ENCODE results near the gene NAPA.

NAPA gene

DNA sequence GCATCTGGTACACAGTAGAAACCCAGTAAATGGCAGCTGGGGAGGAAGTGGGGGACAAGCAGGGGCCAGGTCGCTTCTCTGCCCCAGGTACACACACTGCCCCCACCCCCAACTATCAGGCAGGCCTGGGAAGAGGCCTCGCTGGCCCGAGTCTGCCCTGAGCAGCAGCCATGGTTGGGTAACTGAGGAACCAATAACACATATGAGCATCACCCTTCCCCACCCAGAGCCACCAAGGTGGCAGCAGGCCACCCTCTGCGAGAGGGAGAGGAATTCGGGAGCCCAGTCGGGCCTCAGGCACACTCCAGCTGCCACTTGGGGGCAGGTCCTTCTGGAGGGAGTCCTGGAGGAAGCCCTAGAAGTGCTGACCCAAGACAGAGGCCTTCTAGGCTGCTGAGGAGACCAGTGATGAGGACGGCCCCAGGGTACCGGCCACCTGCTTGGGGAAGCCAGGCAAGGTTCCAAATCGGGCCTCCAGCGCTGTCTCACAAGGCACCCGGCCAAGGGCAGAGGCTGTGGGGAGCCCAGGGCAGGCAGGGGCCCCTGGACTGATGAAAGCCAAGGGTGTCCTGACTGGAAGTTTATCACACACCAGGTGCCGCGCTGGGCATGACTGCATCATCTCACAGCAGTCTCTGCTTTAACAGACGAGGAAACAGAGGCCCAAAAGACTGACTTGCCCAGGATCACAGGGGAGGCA, 16.9 kb downstream of the NAPA start:
- Histone ChIP-seq H3K4me1 (ENCODE audit: control insufficient read depth, insufficient read depth, low read length) (peaks cover 21% of the 10 kb centered on the region), H3K9me3 (replicated peaks; ENCODE audit: low read length) (no peaks in the 10 kb centered on the region), H3K27me3 (ENCODE audit: control insufficient read depth, insufficient read depth, low read length) (no peaks in the 10 kb centered on the region), H3K9ac (ENCODE audit: low read depth, low read length) (no peak overlapping the region), H3K36me3 (ENCODE audit: insufficient read depth, low read length) (peaks cover 69% of the 10 kb centered on the region), H3K4me3 (ENCODE audit: low read length) (no peak overlapping the region), H3K4me2 (ENCODE audit: low read length) (no peak overlapping the region)

DNA sequence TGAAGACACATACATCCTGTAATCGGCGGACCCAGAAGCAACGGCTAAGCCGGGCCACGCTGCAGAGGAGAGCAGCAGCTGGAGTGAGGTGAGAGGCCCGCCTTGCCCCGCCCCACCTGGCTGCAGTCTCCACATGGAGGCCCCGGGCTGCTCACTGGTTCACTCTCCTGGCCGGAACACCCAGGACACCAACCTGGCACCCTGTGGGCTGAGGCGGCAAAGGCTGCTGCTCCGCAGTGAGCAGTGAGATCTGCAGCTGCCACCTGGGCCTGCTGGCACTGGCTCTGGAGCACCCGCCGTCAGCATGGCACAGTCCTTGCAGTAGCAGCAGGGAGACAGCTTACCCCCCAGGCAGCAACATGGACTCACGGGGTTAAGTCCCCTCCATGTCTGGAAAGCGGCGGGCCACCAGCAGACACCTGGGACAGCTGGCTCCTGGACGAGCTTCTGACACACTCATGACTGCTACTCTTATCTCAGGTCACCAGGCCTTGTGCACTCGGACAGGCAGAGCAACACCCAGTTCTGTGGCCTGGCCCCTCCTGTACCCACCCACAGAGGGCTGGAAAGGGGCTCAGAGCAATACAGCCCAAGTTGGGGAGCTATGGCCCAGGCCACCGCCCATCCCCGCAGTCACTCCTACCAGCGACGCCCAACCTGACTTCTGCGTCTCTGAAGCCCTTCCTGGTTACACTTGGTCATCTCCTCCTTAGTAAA, 17.7 kb downstream of the NAPA start:
- peaks cover 70% of the 10 kb centered on the region for H3K36me3 ChIP-seq (ENCODE audit: insufficient read depth, low read length)
- H3K9ac ChIP-seq (ENCODE audit: low read depth, low read length), result no peak overlapping the region

DNA sequence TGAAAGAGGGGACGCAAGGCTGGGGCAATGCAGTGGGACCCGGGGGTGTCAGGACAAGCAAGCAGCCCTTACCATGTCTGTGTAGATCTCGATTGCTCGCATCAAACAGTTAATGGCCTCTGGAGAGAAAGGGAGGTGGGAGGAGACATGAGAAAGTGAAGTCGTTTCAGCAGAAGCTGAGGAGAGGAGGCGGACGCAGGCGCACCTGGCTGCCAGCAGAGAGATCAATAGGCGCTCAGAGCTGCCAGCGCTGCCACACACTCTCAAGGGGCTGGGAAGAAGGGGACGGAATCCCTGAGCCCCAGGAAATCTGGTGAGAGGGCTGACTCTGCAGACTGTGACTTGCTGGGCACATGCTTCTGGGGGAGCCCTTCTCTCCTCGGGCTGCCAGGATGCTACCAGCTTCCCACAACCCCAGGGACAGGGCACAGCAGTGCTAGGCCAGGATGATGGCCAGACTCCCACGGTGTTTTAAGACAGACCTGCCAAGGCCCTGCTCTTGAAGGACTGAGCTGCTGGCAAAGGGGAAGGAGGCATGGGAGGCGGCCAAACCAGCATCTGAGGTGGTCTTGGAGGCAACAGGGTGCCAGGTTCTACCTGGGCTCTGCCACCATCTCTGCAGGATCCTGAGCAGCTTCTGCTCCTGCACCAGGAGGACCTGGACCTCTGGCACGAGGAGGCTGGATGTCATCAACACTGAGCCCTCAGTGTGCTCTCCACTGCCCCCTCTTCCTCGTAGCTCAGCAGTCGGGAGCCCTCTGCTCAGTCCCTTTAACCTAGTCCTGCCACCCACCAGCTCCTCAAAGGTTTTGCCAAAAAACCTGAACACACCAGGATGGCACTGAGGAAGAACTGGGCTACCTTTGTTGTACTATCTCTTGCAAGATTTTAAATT, 19.1 kb downstream of the NAPA start:
- Histone ChIP-seq H3K9me3 (replicated peaks; ENCODE audit: low read length) (no peaks in the 10 kb centered on the region), H3K4me1 (ENCODE audit: control insufficient read depth, insufficient read depth, low read length) (peaks cover 12% of the 10 kb centered on the region), H3K4me3 (ENCODE audit: low read length) (no peak overlapping the region), H3K9ac (ENCODE audit: low read depth, low read length) (no peak overlapping the region), H3K27me3 (ENCODE audit: control insufficient read depth, insufficient read depth, low read length) (no peaks in the 10 kb centered on the region), H3K36me3 (ENCODE audit: insufficient read depth, low read length) (peaks cover 75% of the 10 kb centered on the region), H3K4me2 (ENCODE audit: low read length) (no peak overlapping the region)

More for the DNA sequence above, 17.7 kb downstream of the NAPA start:
- Histone ChIP-seq H3K4me3 (ENCODE audit: low read length) (no peak overlapping the region), H3K4me2 (ENCODE audit: low read length) (no peak overlapping the region), H3K27me3 (ENCODE audit: control insufficient read depth, insufficient read depth, low read length) (no peaks in the 10 kb centered on the region), H3K9me3 (replicated peaks; ENCODE audit: low read length) (no peaks in the 10 kb centered on the region), H3K4me1 (ENCODE audit: control insufficient read depth, insufficient read depth, low read length) (peaks cover 21% of the 10 kb centered on the region)

DNA sequence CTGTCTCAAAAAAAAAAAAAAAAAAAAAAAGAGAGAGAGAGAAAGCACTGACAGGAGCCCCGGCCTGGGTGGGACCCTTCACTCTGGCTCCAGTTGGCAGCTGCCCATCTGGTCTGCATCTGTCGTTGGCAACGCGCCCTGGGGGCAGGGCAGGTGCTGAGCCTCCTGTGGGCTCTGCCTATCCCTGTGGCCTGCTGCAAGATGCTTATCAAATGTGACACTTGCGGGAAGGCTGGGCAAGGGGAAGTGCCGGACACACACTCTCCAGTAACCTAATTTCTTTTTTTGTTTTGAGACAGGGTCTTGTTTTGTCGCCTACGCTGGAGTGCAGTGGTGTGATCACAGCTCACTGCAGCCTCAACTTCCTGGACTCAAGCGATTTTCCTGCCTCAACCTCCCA, 20.1 kb downstream of the NAPA start:
- Histone ChIP-seq H3K9ac (ENCODE audit: low read depth, low read length) (no peak overlapping the region), H3K36me3 (ENCODE audit: insufficient read depth, low read length) (peaks cover 76% of the 10 kb centered on the region), H3K27me3 (ENCODE audit: control insufficient read depth, insufficient read depth, low read length) (no peaks in the 10 kb centered on the region), H3K4me2 (ENCODE audit: low read length) (no peak overlapping the region), H3K4me1 (ENCODE audit: control insufficient read depth, insufficient read depth, low read length) (peaks cover 3% of the 10 kb centered on the region), H3K4me3 (ENCODE audit: low read length) (no peak overlapping the region), H3K9me3 (replicated peaks; ENCODE audit: low read length) (no peaks in the 10 kb centered on the region)

DNA sequence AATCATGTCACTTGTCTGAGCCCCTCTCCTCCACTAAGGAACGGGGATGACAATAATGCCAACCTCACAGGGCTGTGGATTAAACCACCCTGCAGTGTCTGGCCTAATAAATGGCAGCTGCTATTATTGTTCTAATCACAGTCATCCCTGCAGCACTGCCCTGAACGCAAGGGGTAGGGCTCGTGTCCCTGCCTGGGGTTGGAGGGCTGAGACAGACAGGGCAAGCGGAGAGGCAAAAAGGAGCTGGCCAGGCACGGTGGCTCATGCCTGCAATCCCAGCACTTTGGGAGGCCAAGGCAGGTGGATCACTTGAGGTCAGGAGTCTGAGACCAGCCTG, 20.7 kb downstream of the NAPA start:
- no peaks in the 10 kb centered on the region for H3K27me3 ChIP-seq (ENCODE audit: control insufficient read depth, insufficient read depth, low read length)
- H3K9ac ChIP-seq (ENCODE audit: low read depth, low read length), result no peak overlapping the region
- no peak overlapping the region for H3K4me2 ChIP-seq (ENCODE audit: low read length)
- peaks cover 76% of the 10 kb centered on the region for H3K36me3 ChIP-seq (ENCODE audit: insufficient read depth, low read length)
- no peaks in the 10 kb centered on the region for H3K9me3 ChIP-seq (replicated peaks; ENCODE audit: low read length)
- H3K4me1 ChIP-seq (ENCODE audit: control insufficient read depth, insufficient read depth, low read length), result peaks cover 3% of the 10 kb centered on the region
- no peak overlapping the region for H3K4me3 ChIP-seq (ENCODE audit: low read length)

DNA sequence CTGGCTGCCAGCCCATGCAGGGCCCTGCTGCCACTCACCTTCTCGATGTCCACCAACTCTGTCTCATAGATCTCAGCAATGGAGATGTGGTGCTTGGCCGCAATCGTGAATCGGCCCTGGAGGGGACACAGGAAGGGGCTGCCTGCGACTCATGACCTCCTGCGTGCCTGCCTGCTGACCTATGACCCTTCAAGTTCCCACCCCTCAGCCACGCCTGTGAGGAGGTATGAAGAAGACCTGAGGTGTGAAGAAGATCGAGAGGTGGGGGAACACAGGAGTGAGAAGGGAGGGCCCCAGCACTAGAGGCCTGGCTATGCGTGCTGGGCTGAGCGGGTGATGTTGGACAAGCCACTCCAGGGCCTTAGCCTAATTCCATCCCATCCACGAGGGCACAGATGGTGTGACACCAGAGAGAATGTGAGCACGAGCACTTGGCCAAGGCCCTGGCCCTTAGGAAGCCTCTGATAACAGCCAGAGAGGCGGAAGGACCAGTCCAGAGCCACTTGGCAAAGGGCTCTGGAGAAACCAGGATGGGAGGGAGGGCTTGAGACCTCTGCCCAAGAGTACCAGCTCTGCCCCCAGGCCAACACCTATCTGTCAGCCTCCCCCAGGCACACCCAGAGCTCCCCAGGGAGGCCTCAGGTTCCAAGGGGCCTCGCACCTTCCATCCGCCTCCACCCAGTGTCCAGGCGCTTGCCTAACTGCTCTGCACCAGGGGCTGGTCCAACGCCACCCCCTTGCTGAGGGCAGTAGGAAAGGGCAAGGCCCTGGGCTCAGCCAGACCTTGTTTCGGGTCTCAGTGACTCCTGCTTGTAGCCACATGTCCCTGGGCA, 21.3 kb downstream of the NAPA start:
- Histone ChIP-seq H3K4me1 (ENCODE audit: control insufficient read depth, insufficient read depth, low read length) (peaks cover 7% of the 10 kb centered on the region), H3K9ac (ENCODE audit: low read depth, low read length) (no peak overlapping the region), H3K4me3 (ENCODE audit: low read length) (no peak overlapping the region), H3K4me2 (ENCODE audit: low read length) (no peak overlapping the region), H3K27me3 (ENCODE audit: control insufficient read depth, insufficient read depth, low read length) (no peaks in the 10 kb centered on the region), H3K9me3 (replicated peaks; ENCODE audit: low read length) (no peaks in the 10 kb centered on the region), H3K36me3 (ENCODE audit: insufficient read depth, low read length) (peaks cover 72% of the 10 kb centered on the region)

DNA sequence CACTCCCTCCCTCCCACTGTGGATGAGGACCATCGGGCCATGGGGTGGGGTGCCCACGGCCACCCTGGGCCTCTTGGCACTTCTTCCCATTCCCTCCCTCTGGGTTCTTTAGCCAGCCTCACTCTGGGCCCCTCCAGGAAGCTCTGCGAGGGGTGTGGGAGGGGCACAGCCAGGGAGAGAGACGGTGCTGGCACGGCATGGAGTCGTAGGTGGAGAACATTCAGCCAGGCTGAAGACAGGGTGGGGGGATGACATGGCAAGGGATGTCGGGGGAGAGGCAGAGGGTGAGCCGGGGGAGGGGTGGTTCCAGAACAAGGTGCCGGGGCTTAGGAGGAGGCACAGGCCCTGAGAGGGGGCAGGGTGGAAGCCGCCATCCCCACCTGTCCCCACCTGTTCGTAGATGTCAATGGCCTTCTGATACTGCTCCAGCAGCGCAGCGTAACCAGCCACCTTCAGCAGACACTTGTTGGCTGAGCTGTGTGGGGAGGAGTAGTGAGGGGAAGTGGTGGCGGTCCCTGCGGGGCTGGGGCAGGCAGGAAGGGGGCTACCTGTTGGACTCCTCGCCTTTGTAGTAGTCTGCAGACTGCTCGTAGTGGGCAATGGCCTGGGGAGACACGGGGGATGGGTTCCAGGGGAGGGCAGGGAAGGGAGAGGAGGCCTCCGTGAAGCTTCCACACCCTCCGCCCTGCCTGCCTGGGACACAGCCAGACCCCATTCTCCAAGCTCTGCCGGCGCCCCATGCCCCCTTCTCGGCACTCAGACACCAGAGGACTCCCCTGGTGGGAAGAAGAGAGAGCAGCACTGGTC, 22.1 kb downstream of the NAPA start:
- Histone ChIP-seq H3K36me3 (ENCODE audit: insufficient read depth, low read length) (peaks cover 72% of the 10 kb centered on the region), H3K4me3 (ENCODE audit: low read length) (no peak overlapping the region), H3K27me3 (ENCODE audit: control insufficient read depth, insufficient read depth, low read length) (no peaks in the 10 kb centered on the region), H3K9me3 (replicated peaks; ENCODE audit: low read length) (no peaks in the 10 kb centered on the region), H3K9ac (ENCODE audit: low read depth, low read length) (no peak overlapping the region), H3K4me2 (ENCODE audit: low read length) (no peak overlapping the region), H3K4me1 (ENCODE audit: control insufficient read depth, insufficient read depth, low read length) (peaks cover 7% of the 10 kb centered on the region)

DNA sequence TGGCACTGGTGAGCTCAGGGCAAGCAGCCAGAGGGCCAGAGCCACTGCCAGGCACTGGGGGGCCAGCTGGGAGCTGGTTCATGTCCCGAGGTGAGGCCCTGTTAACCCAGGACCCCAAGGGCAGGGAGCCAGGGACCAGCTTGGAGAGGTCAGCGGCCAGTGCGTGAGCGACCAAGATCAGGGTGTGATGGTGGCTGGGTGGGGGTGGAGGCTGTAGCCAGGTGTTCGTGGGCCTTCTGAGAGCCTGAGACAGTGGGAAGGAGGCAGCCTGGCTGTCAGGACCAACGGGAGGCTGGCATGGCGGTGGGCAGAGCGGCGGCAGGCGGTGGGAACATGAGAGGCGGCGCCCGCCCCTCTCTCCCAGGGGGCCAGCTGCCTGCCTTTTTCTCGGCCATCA, 22.7 kb downstream of the NAPA start:
- no peaks in the 10 kb centered on the region for H3K9me3 ChIP-seq (replicated peaks; ENCODE audit: low read length)
- H3K4me1 ChIP-seq (ENCODE audit: control insufficient read depth, insufficient read depth, low read length), result peaks cover 7% of the 10 kb centered on the region
- H3K27me3 ChIP-seq (ENCODE audit: control insufficient read depth, insufficient read depth, low read length), result no peaks in the 10 kb centered on the region
- no peak overlapping the region for H3K9ac ChIP-seq (ENCODE audit: low read depth, low read length)
- no peak overlapping the region for H3K4me2 ChIP-seq (ENCODE audit: low read length)
- peaks cover 71% of the 10 kb centered on the region for H3K36me3 ChIP-seq (ENCODE audit: insufficient read depth, low read length)
- no peak overlapping the region for H3K4me3 ChIP-seq (ENCODE audit: low read length)

DNA sequence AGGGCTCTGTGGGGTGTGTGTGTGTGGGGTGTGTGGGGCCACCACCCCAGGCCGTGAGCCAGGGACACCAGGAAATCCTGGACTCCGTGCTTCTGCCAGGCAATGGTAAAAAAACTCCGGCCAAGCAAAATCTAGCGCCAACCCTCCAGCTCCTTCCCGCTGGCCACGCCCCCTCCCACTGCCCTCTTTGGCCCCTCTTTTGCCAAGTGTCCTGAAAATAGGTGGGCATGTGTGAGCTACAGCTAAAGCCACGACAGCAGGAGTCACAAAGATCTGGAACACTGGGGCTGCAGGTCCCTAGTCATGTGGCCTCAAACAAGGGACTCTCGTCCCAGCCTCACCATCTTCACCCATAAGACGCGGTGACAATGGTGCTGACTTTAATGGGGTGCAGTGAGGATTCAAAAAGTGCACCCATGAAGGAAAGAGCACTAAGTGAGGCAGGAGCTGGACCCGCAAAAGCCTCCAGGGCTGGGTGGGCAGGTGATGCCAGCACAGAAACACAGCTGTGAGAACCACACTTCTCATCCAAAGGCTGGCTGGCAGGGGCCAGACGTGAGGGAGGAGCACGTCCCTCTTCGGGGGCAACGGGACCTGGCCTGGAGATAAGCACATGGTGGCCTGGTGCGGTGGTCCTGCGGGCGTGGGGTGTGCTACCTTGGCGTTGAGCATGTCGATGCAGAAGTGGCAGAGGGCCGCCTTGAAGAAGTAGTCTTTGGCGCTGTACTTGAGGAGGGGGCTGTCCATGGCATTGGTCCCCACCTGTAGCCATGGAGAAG, 23.3 kb downstream of the NAPA start:
- Histone ChIP-seq H3K36me3 (ENCODE audit: insufficient read depth, low read length) (peaks cover 71% of the 10 kb centered on the region), H3K9ac (ENCODE audit: low read depth, low read length) (no peak overlapping the region), H3K4me3 (ENCODE audit: low read length) (no peak overlapping the region), H3K27me3 (ENCODE audit: control insufficient read depth, insufficient read depth, low read length) (no peaks in the 10 kb centered on the region), H3K4me1 (ENCODE audit: control insufficient read depth, insufficient read depth, low read length) (peaks cover 7% of the 10 kb centered on the region), H3K4me2 (ENCODE audit: low read length) (no peak overlapping the region), H3K9me3 (replicated peaks; ENCODE audit: low read length) (no peaks in the 10 kb centered on the region)

DNA sequence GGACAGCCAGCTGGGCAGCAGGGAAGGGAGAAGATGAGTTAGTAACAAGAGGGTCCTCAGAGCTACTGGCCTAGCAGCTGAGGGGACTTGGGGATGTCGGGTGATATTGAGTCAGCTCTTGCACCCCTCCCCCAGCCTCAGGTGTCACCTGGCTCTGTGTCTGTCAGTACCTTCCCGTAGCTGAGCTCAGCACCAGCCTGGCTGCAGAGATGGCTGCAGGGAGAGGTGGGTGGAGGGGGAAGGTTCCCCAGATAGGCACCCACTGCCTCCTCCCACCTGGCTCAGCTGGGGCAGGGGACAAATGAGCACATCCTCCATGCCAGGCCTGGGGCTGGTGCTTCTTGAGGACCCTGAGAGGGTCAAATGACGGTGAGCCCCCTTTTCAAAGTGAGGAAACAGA, 24.0 kb downstream of the NAPA start:
- Histone ChIP-seq H3K9me3 (replicated peaks; ENCODE audit: low read length) (no peaks in the 10 kb centered on the region), H3K4me2 (ENCODE audit: low read length) (no peak overlapping the region), H3K9ac (ENCODE audit: low read depth, low read length) (no peak overlapping the region), H3K4me3 (ENCODE audit: low read length) (no peak overlapping the region), H3K4me1 (ENCODE audit: control insufficient read depth, insufficient read depth, low read length) (peaks cover 7% of the 10 kb centered on the region), H3K36me3 (ENCODE audit: insufficient read depth, low read length) (peaks cover 66% of the 10 kb centered on the region), H3K27me3 (ENCODE audit: control insufficient read depth, insufficient read depth, low read length) (no peaks in the 10 kb centered on the region)

All from skeletal muscle satellite cell (primary cell).